Cerebellar cortex (tissue), 1 donor: ENCODE results near the gene SYNGR2.
A peak's percentile ranks its signal among the peaks of the same experiment; 100 is the strongest.

Source experiments
- DNase-seq: peaks from one replicate; pipeline ENCODE4 v3.0.0-alpha.2; 2015; ENCODE audit warnings: low spot score

Gene SYNGR2

DNA sequence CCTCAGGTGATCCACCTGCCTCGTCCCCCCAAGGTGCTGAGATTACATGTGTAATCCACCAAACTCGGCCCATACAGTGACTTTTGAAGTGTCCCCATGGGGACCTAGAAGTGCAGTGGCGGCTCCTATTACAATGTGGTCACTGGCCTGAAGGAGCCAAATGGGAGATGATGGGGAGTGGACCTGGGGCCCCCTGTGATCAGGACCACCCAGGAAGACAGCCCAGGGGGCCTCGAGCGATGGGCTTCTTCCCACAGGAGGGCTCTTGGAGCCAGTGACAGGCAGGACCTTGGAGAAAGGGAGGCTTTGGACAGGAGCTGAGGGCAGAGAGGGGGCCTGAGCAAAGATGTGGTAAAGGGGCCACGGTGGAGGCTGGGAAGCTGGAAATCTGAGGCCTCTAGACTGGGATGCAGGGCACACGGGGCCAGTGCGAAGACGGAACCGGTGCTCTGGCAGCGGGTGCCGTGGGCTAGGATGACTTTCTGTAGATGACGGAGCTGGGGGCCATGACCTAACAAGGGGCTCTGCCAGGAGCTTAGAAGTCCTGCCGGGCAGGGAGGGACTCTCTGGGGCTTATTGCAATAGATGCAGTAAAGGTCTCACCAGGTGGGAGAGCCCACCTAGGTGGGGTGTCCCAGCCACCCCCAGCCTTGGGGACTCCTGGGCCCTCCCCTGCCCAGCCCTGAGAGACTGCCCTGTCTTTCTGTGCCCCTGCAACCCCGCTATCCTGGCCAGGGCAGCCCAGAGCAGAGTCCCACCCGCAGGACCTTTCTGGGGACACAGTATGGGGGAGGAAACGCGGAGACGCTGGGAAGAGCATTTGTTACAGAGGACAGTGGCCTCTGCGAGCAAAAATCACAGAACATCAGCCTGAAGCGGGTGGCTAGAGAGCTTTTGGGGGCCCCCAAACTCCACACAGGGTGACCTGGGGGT is 24.9 kb upstream of the SYNGR2 start:
- DNase-seq: no peak

DNA sequence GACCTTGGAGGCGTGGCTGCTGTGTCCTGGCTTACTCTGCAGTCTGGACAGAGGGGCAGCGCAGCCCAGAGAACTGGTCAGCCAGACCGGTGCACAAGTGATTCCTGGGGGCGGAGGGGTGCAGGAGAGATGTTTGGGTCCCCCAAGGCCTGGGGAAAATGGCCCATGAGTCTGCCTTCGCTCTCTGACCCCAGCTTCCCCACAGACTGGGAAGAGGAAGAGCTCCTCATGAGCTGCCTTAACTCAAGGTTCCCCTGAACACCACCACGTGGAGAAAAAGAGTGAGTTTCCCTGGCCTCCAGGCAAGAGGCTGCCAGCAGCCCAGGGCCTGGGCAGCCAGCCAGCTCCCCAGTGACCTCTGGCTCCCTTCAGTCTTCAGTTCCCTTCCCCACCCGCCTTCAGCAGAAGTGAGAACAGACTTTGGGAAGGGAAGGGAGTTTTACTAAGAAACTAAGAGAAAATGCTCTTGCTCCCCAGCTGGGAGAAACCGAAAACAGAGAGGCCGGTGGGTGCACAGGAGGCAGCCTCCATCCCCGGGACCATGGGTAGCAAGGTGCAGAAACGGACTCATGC is 24.1 kb upstream of the SYNGR2 start:
- no peak for DNase-seq

DNA sequence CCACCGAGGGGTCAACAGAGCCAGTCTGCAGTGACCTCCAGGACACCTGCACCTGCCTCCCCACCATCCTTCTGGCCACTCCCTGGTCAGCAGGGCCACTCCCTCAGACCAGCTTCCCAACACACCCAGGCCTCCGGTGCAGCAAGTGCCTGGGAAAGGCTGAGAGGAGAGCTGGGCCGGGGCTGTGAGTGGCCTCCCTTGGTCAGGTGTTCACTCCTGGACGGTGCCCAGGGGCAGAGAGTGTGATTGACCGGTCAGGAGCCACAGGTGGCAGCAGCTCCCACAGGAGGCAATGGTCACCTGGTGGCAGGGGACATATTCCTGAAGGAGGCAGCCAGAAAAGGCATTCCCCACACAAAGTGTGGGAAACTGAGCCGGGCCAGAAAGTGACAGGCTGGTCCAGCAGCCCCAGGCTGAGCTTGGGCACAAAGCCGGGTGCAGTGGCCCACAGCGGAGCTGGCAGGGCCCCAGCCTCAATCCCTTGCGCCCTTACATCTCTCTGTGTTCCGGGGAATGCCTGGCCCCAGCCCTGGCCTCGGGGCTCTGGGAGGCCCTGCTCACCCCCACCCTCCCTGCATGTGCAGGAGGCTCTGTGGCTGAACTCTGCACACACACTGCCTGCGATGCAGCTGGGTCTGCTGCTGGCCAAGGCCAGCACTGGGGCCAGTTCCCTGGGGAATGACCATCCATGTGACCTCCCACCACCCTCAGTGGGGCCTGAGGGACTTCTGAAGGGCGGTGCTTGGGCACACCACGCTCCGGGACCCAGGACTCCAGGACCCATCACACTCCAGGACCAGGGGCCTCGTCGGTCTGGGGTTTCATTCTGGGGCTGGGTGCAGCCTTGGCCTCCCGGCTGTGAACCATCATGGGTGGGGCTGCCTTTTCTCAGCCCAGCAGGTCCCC is 23.4 kb upstream of the SYNGR2 start:
- no peak for DNase-seq

DNA sequence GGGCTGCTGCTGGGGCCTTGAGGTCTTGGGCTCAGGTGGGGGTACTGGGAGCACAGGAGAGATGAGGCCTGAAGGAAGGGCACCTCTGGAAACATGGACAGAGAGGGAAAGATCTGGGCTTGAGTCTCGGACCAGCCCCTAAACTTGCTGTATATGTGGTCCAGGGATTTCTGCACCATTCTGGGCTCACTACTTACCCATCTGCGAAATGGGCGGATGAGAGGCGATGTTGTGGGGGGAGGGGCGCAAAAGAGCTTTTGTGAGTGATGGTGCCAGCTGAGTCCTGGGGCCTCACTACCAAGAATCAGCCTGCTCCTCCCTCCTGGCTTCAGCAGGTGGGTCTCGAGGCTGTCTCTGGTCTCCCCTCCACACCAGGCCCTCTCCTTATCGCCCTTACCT is 21.9 kb upstream of the SYNGR2 start:
- no peak for DNase-seq

DNA sequence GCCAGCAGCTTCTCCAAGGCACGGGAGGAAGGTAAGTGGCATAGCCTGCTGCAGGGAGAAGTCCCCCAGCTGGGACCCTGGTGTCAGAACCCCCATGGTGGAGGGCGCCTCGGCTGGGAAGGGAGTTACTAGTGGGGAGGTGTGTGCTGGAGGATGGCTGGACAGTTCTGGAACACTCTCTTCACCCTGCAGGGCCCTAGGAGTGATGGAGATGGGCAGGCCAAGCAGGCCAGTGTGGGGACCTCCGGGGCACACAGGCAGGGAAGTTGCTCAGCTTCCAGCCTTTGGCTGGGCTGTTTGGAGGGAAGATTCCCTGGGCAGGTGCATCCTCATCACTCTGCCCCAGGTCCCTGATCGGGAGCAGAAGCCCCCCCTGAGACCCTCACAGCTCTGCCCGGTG is 21.5 kb upstream of the SYNGR2 start:
- no peak for DNase-seq

DNA sequence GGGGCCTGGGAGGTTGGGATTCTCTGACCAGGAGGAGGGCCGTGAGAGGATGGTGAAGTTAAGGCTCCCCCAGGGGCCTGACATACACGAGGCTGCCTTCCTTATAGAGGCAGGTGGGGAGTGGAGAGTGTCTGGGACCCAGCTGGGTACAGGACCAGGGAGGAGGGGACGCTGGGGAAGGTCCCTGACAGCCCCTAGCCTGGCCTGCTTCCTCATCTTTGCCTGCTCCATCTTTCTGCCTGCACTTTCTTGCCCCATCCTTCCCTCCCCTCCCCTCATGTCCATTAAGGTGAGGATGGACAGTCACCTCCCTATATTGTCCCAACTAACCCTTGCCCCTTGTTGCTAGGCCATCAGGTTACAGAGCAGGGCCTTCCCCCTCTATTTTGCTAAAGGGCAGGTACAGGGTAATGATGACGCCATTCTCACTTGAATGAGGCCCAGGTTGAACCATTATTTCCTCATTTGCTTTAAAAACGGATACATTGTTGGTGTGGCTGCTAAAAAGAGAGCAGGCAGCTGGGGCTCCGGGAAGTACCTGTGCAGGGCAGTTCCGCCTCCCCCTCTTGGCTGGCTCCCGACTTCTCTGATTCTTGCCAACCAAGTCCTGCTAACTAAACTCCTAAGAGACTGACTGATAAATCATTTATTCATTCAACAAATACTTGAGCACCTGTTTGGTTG is 20.9 kb upstream of the SYNGR2 start:
- no peak for DNase-seq

DNA sequence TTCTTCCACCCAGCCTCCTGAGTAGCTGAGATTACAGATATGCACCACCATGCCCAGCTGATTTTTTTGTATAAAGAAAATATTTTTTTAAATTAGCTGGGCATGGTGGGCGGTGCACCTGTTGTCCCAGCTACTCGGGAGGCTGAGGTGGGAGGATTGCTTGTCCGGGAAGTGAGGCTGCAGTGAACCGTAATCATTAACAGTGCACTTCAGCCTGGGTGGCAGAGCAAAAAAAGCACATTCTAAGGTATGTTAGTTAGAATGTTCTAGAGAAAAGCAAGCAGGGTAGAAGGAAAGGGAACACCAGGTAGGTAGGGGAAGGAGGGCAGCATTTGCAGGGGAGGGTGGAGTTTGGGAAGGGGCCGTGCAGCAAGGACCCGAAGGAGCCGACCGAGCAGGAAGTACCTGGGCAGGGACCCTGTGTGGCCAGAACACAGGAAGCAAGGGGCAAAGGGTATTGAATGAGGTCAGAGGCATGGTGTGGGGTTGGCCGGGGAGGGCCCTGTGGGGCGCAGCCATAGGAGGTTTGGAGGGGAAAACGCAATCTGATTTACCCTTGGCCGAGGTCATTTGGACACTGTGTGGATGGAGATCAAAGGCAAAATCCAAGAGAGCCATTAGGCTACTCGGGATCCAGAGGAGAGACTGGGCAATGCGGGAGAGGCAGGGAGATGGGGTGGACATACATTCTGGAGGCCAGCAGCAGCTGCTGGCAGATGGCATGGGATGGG is 19.9 kb upstream of the SYNGR2 start:
- DNase-seq: no peak

DNA sequence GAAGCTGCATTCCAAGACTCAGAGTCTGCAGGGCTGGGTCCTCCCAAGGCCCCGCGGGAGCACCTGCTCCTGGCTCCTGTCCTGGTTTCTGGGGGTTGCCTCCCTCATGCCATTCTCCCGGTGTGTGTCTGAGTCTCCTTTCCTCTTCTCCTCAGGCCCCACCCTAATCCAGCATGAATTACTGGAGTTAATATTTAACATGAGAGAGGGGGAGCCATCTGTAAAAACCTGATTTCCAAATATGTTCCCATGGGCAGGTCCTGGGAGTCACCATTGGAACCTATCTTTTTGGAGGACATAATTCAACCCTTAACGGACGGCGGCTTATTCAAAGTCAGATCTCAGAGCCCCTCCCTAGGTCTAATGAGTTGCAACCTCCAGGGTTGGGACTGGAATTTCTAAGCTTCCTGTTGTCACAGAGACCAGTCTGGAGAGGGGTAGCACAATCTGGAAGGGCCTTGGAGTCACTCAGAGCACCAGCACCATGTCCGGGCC is 16.8 kb upstream of the SYNGR2 start:
- DNase-seq: no peak

DNA sequence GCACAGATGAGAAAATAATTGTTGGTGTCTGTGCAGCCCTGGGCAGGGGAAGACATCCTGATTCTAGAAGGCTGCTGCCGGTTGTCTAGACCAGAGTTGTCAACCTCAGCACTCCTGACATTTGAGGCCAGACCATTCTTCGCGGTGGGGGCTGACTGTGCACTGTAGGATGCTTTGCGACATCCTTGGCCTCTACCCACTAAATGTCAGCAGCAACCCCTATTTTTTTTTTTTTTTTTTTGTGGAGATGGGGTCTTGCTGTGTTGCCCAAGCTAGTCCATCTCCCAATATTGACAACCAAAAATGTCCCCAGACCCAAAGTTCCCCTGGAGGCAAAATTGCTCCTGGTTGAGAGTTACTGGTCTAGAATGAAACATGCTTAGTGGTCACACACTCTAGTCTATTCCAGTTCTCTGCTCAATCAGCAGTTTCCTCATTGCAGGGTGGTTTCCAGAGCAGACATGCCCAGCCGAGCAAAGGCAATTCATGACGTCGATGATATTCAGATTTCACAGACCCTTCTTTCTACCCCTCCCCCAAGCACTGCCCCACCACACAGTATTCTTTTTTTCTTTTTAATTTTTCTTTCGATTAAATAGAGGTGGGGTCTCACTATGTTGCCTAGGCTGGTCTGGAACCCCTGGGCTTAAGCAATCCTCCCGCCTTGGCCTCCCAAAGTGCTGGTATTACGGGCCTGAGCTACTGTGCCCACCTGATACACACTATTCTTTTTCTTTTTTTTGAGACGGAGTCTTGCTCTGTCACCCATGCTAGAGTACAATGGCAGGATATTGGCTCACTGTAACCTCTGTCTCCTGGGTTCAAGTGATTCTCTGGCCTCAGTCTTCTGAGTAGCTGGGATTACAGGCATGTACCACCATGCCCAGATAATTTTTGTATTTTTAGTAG is 13.2 kb upstream of the SYNGR2 start:
- no peak for DNase-seq

DNA sequence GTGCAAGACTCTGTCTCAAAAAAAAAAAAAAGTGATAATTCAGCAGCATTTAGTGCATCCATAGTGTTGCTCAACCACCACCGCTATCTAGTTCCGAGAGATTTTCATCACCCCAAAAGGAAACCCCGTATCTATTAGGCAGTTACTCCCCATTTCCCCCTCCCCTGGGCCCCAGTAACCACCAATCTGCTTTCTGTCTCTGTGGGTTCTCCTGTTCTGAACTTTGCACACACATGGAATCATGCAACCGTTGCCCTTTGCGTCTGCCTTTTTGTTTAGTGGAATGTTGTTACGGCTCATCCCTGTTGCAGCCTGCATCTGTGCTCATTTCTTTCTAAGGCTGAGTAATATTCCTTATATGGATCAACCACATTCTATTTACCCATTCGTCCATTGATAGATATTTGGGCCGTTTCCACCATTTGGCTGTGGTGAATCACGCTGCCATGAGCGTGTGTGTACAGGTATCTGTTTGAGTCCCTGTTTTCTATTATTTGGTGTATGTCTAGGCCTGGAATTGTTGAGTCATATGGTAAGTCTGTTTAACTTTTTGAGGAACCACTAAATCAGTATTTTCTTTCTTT is 8.7 kb upstream of the SYNGR2 start:
- no peak for DNase-seq

DNA sequence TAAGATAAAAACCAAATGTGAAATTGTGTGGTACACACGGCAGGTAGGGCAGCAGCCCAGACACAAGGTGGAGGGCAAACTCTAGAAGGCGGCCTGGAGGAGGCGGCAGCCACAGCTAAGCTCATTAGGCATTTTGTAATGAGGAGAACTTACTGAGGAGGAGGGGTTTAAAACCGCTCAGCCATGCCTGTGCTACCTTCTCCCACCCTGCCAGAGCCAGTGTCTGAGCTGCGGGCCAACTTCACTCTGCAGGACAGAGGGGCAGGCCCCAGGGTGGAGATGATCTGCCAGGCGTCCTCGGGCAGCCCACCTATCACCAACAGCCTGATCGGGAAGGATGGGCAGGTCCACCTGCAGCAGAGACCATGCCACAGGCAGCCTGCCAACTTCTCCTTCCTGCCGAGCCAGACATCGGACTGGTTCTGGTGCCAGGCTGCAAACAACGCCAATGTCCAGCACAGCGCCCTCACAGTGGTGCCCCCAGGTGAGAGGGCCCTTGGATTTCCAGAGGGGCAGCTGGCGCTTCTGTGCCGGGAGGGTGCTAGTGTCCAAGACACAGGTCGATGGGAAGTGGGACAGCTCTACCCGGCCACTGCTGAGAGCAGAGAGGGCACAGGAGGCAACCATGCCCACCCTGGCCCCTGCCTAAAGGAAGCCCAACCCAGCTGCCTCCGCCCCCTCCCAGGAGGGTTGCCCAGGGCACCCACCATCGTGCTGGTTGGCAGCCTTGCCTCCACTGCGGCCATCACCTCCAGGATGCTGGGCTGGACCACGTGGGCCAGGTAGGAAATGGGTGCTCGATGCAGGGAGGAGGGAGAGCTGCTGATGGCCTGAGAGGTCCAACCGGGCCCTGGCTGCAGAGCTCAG is 4.3 kb upstream of the SYNGR2 start:
- DNase-seq: peak; percentile 33

DNA sequence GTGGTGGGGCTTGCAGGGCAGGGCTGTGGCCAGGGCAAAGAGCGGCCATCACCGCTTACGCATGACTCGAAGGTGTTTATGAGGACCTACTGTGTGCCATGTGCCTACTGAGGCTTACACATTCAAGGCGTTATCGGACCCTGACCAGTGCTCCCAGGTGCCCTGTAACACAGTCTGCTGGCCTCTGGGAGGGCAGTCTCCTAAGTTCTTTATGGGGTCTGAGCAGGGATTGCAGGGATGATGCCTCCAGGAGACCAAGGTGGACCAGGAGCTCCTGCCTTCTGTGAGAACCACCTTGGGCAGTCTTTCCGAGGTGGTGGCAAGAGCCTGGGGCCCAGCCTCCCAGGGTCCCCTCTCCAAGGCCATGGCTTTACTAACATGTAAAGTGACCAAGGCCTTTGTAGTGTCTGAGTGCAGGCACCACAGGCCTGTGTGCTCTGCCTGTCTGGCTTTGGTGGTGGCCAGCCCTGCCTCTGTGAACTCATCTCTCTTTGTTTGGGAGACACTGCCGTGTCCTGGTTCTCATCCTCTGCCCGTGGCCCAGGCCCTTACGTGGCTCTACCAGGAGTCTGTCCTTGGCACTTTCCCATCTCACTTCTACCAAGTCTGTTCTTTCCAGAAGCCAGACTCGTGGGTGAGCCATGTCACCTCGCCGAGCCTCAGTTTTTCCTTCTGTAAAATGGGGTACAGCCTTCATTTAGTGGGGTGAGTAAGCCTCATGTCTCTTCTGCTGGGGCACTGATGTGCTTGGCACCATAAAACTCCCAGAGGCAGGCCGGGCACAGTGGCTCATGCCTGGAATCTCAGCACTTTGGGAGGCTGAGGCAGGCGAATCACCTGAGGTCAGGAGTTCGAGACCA is 3.4 kb upstream of the SYNGR2 start:
- no peak for DNase-seq

DNA sequence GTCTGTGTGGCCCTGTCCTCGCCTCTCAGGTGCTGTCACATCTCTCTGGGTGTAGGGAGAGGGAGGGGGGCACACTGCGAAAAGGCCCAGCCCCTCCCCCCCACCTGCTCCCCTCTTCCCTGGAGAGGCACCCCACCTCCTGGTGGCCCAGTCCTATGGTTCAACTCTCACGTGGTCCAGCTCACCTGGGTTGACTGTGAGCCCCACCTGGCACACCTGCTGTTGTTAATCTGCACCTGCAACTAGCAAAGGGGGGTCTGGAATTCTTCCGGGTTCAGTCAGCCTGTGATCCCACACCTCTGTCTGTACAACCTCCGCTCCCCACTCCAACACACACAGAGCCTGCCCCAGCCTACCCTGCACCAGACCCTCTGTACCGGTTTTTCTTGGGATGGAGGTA is 2.0 kb upstream of the SYNGR2 start:
- DNase-seq: no peak

DNA sequence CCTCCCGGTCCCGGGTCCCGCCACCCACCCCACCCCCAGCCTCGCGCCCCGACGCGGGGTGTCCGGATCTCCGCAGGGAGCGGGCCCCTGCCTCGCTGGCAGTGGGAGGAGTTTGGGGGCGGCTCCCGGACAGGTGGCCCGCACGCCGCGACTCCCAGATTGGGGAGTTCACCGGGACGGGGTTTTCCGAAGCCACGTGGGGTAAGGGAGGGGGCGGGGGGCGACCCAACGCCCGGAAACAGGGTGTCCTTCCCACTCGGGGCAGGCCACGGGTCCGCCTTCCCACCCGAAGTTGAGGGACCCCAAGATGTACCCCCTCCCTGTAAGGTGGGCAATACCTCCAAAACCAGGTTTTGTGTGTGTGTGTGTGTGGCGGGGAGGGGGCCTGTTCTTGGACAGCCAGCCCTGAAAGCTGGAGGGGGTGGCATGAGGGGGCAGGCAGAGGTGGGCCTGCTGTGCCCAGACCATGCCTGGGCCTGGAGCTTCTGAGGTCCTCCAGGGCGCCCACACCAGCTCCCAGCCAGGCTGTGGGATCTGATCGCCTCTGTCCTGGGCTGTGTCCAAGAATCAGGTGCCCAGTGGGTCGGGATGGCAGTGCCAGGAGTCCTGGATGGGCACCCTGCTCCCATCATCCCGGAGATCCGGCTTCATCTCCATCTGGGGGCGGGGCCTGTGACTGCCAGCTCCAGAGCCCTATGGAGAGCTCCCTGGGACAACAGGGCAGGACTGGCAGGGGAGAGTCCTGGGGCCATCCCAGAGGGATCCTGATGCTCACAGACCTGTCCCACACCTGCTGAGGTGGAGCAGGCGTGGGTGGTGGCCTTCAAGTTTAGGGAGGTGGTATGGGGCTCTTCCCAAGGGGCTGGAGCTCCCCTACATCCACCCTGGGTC is 767 bp downstream of the SYNGR2 start:
- DNase-seq: peak; percentile 73

DNA sequence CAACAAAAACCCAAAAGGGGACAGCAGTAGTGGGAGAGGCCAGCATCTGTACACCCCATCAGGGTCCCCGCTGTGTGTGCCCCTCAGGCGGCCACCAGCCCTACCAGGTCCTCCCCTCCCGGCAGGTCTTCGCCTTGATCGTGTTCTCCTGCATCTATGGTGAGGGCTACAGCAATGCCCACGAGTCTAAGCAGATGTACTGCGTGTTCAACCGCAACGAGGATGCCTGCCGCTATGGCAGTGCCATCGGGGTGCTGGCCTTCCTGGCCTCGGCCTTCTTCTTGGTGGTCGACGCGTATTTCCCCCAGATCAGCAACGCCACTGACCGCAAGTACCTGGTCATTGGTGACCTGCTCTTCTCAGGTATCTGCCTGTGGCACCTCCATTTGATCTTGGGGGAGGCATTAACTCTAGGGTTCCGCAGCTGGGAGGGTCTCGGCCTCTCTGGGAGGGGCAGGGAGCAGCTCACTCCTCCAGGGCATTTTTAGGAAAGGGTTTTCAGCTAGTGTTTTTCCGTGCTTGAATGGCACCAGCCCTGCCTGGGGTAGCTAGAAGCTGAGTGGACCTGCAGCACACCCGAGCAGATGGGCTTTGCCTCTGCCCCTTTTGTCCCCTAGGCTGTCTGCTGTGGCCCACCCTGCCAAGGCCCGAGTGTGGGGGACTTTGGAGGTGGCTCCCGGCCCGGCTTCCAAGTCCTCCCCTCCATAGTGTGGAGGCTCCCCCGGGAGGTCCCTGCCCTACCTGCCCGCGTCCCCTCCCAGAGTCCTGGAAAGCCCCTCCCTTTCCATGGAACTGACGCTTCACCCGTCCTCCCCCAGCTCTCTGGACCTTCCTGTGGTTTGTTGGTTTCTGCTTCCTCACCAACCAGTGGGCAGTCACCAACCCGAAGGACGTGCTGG is 2.6 kb downstream of the SYNGR2 start:
- no peak for DNase-seq
